Measurements from ENCODE around the gene KLHDC9.

The KLHDC9 gene

GRCh38 chr1:161079436-161080110, 18.6 kb upstream of the KLHDC9 start:
- no peak overlapping the region for H3K27ac ChIP-seq
- H3K4me1 ChIP-seq (ENCODE audit: control insufficient read depth in 1 of 2, insufficient read depth in 1 of 2, low read depth in 1 of 2, low read length in 1 of 2): peaks cover 0 to 3% of the 10 kb centered on the region in 2 experiments
- H3K9me3 ChIP-seq: no peaks in the 10 kb centered on the region
- no peak overlapping the region for H3K4me3 ChIP-seq (ENCODE audit: low read depth in 1 of 2, low read length in 1 of 2)
- no peak for TF ChIP-seq CTCF (IDR thresholded peaks at IDR 0.05)
- H3K36me3 ChIP-seq: no peaks in the 10 kb centered on the region
- H3K27me3 ChIP-seq: no peaks in the 10 kb centered on the region

GRCh38 chr1:161080441-161081405, 17.4 kb upstream of the KLHDC9 start:
- Histone ChIP-seq H3K27me3 (no peaks in the 10 kb centered on the region), H3K4me3 (ENCODE audit: low read depth in 1 of 2, low read length in 1 of 2) (no peak overlapping the region), H3K9me3 (no peaks in the 10 kb centered on the region), H3K27ac (no peak overlapping the region), H3K4me1 (ENCODE audit: control insufficient read depth in 1 of 2, insufficient read depth in 1 of 2, low read depth in 1 of 2, low read length in 1 of 2) (peaks cover 0 to 3% of the 10 kb centered on the region in 2 experiments), H3K36me3 (no peaks in the 10 kb centered on the region)
- TF ChIP-seq CTCF (IDR thresholded peaks at IDR 0.05): no peak

GRCh38 chr1:161081519-161081918, 16.6 kb upstream of the KLHDC9 start:
- H3K36me3 ChIP-seq: no peaks in the 10 kb centered on the region
- H3K4me3 ChIP-seq (ENCODE audit: low read depth in 1 of 2, low read length in 1 of 2): no peak overlapping the region
- no peaks in the 10 kb centered on the region for H3K27me3 ChIP-seq
- H3K4me1 ChIP-seq (ENCODE audit: control insufficient read depth in 1 of 2, insufficient read depth in 1 of 2, low read depth in 1 of 2, low read length in 1 of 2): peaks cover 0 to 3% of the 10 kb centered on the region in 2 experiments
- no peaks in the 10 kb centered on the region for H3K9me3 ChIP-seq
- no peak for TF ChIP-seq CTCF (IDR thresholded peaks at IDR 0.05)
- no peak overlapping the region for H3K27ac ChIP-seq

- Histone ChIP-seq H3K9me3 (no peaks in the 10 kb centered on the region), H3K4me3 (ENCODE audit: low read depth in 1 of 2, low read length in 1 of 2) (no peak overlapping the region), H3K27ac (no peak overlapping the region), H3K27me3 (no peaks in the 10 kb centered on the region), H3K36me3 (no peaks in the 10 kb centered on the region), H3K4me1 (ENCODE audit: control insufficient read depth in 1 of 2, insufficient read depth in 1 of 2, low read depth in 1 of 2, low read length in 1 of 2) (peaks cover 0 to 3% of the 10 kb centered on the region in 2 experiments)
- no peak for TF ChIP-seq CTCF (IDR thresholded peaks at IDR 0.05)
These were observed 15.7 kb upstream of the KLHDC9 start for GRCh38 chr1:161082483-161082882.

- no peak for TF ChIP-seq CTCF (IDR thresholded peaks at IDR 0.05)
- Histone ChIP-seq H3K36me3 (no peaks in the 10 kb centered on the region), H3K27ac (no peak overlapping the region), H3K9me3 (no peaks in the 10 kb centered on the region), H3K4me1 (ENCODE audit: control insufficient read depth in 1 of 2, insufficient read depth in 1 of 2, low read depth in 1 of 2, low read length in 1 of 2) (peaks cover 0 to 3% of the 10 kb centered on the region in 2 experiments), H3K27me3 (no peaks in the 10 kb centered on the region), H3K4me3 (ENCODE audit: low read depth in 1 of 2, low read length in 1 of 2) (no peak overlapping the region)
These were observed 15.0 kb upstream of the KLHDC9 start for GRCh38 chr1:161082996-161083747.

All from neutrophil (primary cell).